Measurements from ENCODE around the gene SHISA4. TPM values are rescaled to one million over a fixed set of nuclear protein-coding genes. Genes with fewer than 3 reads are reported as not detected.
A peak's percentile ranks its signal among the peaks of the same experiment; 100 is the strongest.

The SHISA4 gene
- total RNA-seq, 1 experiment from 2014 or later, result 14.3 TPM

GRCh38 chr1:201859424-201859823 is 29.3 kb upstream of the SHISA4 start:
- no peak overlapping the region for H3K4me2 ChIP-seq (ENCODE audit: low read length)
- H4K20me1 ChIP-seq (ENCODE audit: low read length), result no peaks in the 10 kb centered on the region
- H3K4me3 ChIP-seq (ENCODE audit: low read length), result no peak overlapping the region
- H3K27ac ChIP-seq (ENCODE audit: low read length), result no peak overlapping the region
- no peaks in the 10 kb centered on the region for H3K9me3 ChIP-seq (ENCODE audit: low read length)
- ChIA-PET CTCF (no interaction called here), POLR2A (ENCODE audit: unreplicated experiment) (no interaction called here)
- H3K27me3 ChIP-seq (ENCODE audit: low read length), result no peaks in the 10 kb centered on the region
- no peaks in the 10 kb centered on the region for H3F3A ChIP-seq (ENCODE audit: low read length, unreplicated experiment)
- no peaks in the 10 kb centered on the region for H3K79me2 ChIP-seq (ENCODE audit: low read length)
- TF ChIP-seq, protein P1, sequence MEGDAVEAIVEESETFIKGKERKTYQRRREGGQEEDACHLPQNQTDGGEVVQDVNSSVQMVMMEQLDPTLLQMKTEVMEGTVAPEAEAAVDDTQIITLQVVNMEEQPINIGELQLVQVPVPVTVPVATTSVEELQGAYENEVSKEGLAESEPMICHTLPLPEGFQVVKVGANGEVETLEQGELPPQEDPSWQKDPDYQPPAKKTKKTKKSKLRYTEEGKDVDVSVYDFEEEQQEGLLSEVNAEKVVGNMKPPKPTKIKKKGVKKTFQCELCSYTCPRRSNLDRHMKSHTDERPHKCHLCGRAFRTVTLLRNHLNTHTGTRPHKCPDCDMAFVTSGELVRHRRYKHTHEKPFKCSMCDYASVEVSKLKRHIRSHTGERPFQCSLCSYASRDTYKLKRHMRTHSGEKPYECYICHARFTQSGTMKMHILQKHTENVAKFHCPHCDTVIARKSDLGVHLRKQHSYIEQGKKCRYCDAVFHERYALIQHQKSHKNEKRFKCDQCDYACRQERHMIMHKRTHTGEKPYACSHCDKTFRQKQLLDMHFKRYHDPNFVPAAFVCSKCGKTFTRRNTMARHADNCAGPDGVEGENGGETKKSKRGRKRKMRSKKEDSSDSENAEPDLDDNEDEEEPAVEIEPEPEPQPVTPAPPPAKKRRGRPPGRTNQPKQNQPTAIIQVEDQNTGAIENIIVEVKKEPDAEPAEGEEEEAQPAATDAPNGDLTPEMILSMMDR (conservative IDR thresholded peaks at IDR 0.05; ENCODE audit: low read depth, low read length), result no peak
- TF ChIP-seq EZH2phosphoT487 (IDR thresholded peaks at IDR 0.05; ENCODE audit: borderline replicate concordance, low read length), result no peak
- TF ChIP-seq EZH2 (IDR thresholded peaks at IDR 0.05; ENCODE audit: low read length, unreplicated experiment), result no peak
- peaks cover 44% of the 10 kb centered on the region for H3K36me3 ChIP-seq (ENCODE audit: low read depth, low read length)
- no peaks in the 10 kb centered on the region for H3K4me1 ChIP-seq (ENCODE audit: insufficient read depth, low read length)
- DNase-seq (peak; percentile 10), ATAC-seq (no peak)
- no peak overlapping the region for H2AFZ ChIP-seq (ENCODE audit: low read length)
- no peak overlapping the region for H3K9ac ChIP-seq (ENCODE audit: low read length)
- intact Hi-C loops (cut with micrococcal nuclease), result no loop called here
- no TSS peak for BruUV-seq (replicated peaks)
- H3K9me2 ChIP-seq (replicated peaks; ENCODE audit: low read length), result no peaks in the 10 kb centered on the region

DNA sequence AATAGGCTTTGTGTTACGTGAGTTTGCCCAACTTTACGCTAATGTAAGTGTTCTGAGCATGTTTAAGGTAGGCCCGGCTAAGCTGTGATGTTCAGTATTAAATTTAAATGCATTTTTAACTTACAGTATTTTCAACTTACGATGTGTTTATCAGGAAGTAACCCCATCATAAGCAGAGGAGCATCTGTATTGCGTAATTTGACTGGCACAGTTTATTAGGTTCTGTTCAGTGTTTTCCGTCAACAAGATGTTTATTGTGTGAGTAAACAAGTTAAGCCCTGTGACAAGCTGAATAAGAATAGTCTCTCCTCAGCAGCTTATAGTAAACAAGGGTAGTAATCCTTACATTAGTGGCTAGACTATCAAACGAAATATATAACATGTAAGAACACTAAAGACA is 27.2 kb upstream of the SHISA4 start:
- Histone ChIP-seq H4K20me1 (ENCODE audit: low read length) (no peaks in the 10 kb centered on the region), H3K9ac (ENCODE audit: low read length) (no peak overlapping the region), H2AFZ (ENCODE audit: low read length) (no peak overlapping the region), H3K36me3 (ENCODE audit: low read depth, low read length) (peaks cover 26% of the 10 kb centered on the region), H3F3A (ENCODE audit: low read length, unreplicated experiment) (no peaks in the 10 kb centered on the region), H3K9me2 (replicated peaks; ENCODE audit: low read length) (no peaks in the 10 kb centered on the region), H3K79me2 (ENCODE audit: low read length) (no peaks in the 10 kb centered on the region), H3K9me3 (ENCODE audit: low read length) (no peaks in the 10 kb centered on the region), H3K4me2 (ENCODE audit: low read length) (no peak overlapping the region), H3K4me3 (ENCODE audit: low read length) (no peak overlapping the region), H3K27me3 (ENCODE audit: low read length) (no peaks in the 10 kb centered on the region), H3K4me1 (ENCODE audit: insufficient read depth, low read length) (no peaks in the 10 kb centered on the region), H3K27ac (ENCODE audit: low read length) (no peak overlapping the region)
- intact Hi-C loops (cut with micrococcal nuclease), result no loop called here
- ChIA-PET CTCF (no interaction called here), POLR2A (ENCODE audit: unreplicated experiment) (no interaction called here)
- no TSS peak for BruUV-seq (replicated peaks)
- TF ChIP-seq, protein P1 (conservative IDR thresholded peaks at IDR 0.05; ENCODE audit: low read depth, low read length), result no peak
- TF ChIP-seq EZH2phosphoT487 (IDR thresholded peaks at IDR 0.05; ENCODE audit: borderline replicate concordance, low read length) (no peak), EZH2 (IDR thresholded peaks at IDR 0.05; ENCODE audit: low read length, unreplicated experiment) (no peak)
- DNase-seq (no peak), ATAC-seq (no peak)

GRCh38 chr1:201870397-201870796 is 18.3 kb upstream of the SHISA4 start:
- H4K20me1 ChIP-seq (ENCODE audit: low read length), result no peaks in the 10 kb centered on the region
- H2AFZ ChIP-seq (ENCODE audit: low read length), result no peak overlapping the region
- no peaks in the 10 kb centered on the region for H3K9me3 ChIP-seq (ENCODE audit: low read length)
- TF ChIP-seq, protein P1 (conservative IDR thresholded peaks at IDR 0.05; ENCODE audit: low read depth, low read length), result no peak
- TF ChIP-seq EZH2 (IDR thresholded peaks at IDR 0.05; ENCODE audit: low read length, unreplicated experiment) (no peak), EZH2phosphoT487 (IDR thresholded peaks at IDR 0.05; ENCODE audit: borderline replicate concordance, low read length) (no peak)
- no peaks in the 10 kb centered on the region for H3K4me1 ChIP-seq (ENCODE audit: insufficient read depth, low read length)
- H3K9me2 ChIP-seq (replicated peaks; ENCODE audit: low read length), result no peaks in the 10 kb centered on the region
- H3K36me3 ChIP-seq (ENCODE audit: low read depth, low read length), result peaks cover 32% of the 10 kb centered on the region
- ChIA-PET POLR2A (ENCODE audit: unreplicated experiment) (no interaction called here), CTCF (no interaction called here)
- no peaks in the 10 kb centered on the region for H3K27me3 ChIP-seq (ENCODE audit: low read length)
- no peak overlapping the region for H3K9ac ChIP-seq (ENCODE audit: low read length)
- no peak for ATAC-seq
- intact Hi-C loops (cut with micrococcal nuclease), result no loop called here
- H3K4me3 ChIP-seq (ENCODE audit: low read length), result no peak overlapping the region
- no peak overlapping the region for H3K4me2 ChIP-seq (ENCODE audit: low read length)
- no peak overlapping the region for H3K27ac ChIP-seq (ENCODE audit: low read length)
- no TSS peak for BruUV-seq (replicated peaks)
- no peak for DNase-seq
- no peaks in the 10 kb centered on the region for H3F3A ChIP-seq (ENCODE audit: low read length, unreplicated experiment)
- no peaks in the 10 kb centered on the region for H3K79me2 ChIP-seq (ENCODE audit: low read length)

Data from PC-3 (cell line).